ENCODE results near the gene ZNF519.
"Not testable (repeated sequence)": the region's sequence is repeated elsewhere in the genome, so short reads cannot be mapped to it uniquely, and the experiment has no call there.

DNA sequence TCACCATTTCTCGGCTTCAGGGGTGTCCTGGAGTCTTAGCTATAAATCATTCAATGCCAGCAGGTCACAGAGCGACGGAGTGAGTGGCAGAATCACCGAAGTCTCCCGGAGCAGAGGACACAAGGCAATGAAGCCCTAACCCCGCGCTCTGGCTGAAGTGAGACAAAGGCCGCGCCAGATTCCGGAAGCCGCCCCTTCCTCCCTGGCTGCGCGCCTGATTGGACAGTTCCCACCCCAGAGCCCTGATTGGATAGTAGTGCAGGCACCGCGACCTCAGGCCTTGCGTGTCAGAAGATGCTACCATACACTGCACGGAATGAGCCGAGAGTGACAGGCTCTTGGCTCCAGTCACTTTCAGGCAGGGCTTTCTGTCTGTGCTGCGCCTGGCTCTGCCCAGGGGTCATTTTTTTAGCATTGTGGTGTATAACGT is at the start of gene ZNF519:
- TF ChIP-seq, protein P1, sequence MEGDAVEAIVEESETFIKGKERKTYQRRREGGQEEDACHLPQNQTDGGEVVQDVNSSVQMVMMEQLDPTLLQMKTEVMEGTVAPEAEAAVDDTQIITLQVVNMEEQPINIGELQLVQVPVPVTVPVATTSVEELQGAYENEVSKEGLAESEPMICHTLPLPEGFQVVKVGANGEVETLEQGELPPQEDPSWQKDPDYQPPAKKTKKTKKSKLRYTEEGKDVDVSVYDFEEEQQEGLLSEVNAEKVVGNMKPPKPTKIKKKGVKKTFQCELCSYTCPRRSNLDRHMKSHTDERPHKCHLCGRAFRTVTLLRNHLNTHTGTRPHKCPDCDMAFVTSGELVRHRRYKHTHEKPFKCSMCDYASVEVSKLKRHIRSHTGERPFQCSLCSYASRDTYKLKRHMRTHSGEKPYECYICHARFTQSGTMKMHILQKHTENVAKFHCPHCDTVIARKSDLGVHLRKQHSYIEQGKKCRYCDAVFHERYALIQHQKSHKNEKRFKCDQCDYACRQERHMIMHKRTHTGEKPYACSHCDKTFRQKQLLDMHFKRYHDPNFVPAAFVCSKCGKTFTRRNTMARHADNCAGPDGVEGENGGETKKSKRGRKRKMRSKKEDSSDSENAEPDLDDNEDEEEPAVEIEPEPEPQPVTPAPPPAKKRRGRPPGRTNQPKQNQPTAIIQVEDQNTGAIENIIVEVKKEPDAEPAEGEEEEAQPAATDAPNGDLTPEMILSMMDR (conservative IDR thresholded peaks at IDR 0.05) = not testable (repeated sequence)
- not testable (repeated sequence) for TF ChIP-seq EZH2 (IDR thresholded peaks at IDR 0.05; ENCODE audit: low read depth)
